Upper lobe of left lung (tissue), 4 donors: Measurements from ENCODE around the gene LDB2.

Experiments
- POLR2A ChIP-seq, 4 donors: fragments of 450-650 bp; IDR thresholded peaks; one replicate each; pipeline ENCODE4 v1.5.1; 2016 to 2017; ENCODE audit warnings: antibody characterized with exemption in 4 of 4, mild to moderate bottlenecking in 2 of 4
- TF ChIP-seq, protein P1 (sequence below), 6 experiments: fragments of 450-650 bp in 4 of 6; fragments of 200-600 bp in 2 of 6; sonication (generic) in 2 of 6; IDR thresholded peaks; one replicate each; pipeline ENCODE4 v1.5.1; 2016 to 2019; ENCODE audit warnings: antibody characterized with exemption in 6 of 6

- TF ChIP-seq, protein P1, sequence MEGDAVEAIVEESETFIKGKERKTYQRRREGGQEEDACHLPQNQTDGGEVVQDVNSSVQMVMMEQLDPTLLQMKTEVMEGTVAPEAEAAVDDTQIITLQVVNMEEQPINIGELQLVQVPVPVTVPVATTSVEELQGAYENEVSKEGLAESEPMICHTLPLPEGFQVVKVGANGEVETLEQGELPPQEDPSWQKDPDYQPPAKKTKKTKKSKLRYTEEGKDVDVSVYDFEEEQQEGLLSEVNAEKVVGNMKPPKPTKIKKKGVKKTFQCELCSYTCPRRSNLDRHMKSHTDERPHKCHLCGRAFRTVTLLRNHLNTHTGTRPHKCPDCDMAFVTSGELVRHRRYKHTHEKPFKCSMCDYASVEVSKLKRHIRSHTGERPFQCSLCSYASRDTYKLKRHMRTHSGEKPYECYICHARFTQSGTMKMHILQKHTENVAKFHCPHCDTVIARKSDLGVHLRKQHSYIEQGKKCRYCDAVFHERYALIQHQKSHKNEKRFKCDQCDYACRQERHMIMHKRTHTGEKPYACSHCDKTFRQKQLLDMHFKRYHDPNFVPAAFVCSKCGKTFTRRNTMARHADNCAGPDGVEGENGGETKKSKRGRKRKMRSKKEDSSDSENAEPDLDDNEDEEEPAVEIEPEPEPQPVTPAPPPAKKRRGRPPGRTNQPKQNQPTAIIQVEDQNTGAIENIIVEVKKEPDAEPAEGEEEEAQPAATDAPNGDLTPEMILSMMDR (IDR thresholded peaks at IDR 0.05): no peak
- TF ChIP-seq POLR2A (IDR thresholded peaks at IDR 0.05): no peak
These were observed 138.4 kb downstream of the LDB2 start for GRCh38 chr4:16759931-16760582.
